Measurements from ENCODE around the gene KY. TPM values are rescaled to one million over a fixed set of nuclear protein-coding genes. Genes with fewer than 3 reads are reported as not detected.

Gene KY
- total and polyA plus RNA-seq, 2 donors (not counting 1 experiment from before 2014, with no cell fraction given): not detected

DNA sequence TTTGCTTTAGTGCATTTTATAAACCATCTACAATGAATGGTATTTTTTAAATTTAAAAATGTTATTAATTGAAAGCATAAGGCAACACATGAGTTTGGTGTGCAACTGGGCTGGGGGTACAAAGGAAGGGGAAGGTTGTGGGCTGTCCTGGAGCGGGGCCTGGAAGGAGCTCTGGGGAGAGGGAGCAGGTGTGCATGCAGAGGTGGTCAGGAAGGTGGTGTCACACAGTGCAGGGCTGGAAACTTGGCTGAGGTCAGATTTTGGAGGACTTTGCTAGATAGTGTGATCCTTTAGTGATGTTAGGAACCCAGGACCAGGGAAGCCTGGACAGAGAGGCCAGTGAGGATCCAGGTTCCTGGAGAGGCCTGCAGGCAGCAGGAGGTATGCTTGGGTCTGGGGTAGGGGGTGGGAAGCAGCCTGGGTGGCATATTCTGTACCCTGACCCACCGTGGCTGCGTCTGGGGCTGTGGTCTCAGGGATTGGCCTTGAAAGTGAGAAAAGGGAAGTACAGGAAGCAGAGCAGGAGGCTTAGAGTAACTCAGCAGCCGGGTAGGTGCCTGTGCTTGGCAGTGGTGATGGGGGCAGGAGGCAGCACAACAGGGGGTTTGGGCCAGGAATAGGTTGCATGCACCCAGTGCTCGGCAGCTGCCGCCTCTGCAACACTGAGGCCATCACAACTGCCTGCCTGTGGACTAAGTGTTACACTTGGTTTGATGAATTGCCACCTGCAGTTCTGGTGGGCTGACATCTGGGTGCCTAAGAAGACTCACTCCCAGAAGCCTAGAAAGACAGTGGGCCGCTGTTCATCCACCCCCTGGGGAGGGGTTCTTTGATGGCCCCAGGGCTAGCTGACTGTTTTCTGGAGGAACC, 33.0 kb downstream of the KY start:
- no peak overlapping the region for H3K27ac Mint-ChIP-seq
- intact Hi-C loops (cut with micrococcal nuclease): no loop called here
- H3K4me1 Mint-ChIP-seq: no peaks in the 10 kb centered on the region

DNA sequence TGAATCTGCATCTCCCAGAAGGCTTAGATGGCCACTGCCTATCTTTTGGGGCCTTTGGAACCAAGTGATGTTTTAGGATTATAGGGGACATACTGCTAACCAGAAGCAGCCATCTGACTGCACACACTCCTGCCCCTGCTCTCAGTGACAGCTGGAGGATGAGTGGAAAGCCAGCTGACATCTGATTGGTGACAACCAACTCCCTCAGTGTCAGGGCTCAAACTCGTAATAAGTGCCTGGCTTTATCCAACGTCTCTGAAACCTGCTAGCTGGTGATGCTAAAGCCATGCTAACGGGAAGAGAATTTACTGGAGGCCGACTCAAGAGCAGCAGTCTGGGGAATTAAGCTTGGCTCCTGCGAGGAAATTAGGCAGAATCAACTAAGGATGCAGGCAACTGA, 35.1 kb downstream of the KY start:
- POLR2A ChIA-PET: no interaction called here
- intact Hi-C loops (cut with micrococcal nuclease): no loop called here
- no peak for TF ChIP-seq EZH2 (IDR thresholded peaks at IDR 0.05; ENCODE audit: borderline replicate concordance, insufficient read depth, low read depth, low read length, poor library complexity, severe bottlenecking)
- TF ChIP-seq, protein P1, sequence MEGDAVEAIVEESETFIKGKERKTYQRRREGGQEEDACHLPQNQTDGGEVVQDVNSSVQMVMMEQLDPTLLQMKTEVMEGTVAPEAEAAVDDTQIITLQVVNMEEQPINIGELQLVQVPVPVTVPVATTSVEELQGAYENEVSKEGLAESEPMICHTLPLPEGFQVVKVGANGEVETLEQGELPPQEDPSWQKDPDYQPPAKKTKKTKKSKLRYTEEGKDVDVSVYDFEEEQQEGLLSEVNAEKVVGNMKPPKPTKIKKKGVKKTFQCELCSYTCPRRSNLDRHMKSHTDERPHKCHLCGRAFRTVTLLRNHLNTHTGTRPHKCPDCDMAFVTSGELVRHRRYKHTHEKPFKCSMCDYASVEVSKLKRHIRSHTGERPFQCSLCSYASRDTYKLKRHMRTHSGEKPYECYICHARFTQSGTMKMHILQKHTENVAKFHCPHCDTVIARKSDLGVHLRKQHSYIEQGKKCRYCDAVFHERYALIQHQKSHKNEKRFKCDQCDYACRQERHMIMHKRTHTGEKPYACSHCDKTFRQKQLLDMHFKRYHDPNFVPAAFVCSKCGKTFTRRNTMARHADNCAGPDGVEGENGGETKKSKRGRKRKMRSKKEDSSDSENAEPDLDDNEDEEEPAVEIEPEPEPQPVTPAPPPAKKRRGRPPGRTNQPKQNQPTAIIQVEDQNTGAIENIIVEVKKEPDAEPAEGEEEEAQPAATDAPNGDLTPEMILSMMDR (IDR thresholded peaks at IDR 0.05): no peak

More for the DNA sequence above, 33.0 kb downstream of the KY start:
- H3K9me3 Mint-ChIP-seq (ENCODE audit: insufficient read depth): no peaks in the 10 kb centered on the region
- ChIA-PET POLR2A (no interaction called here), CTCF (no interaction called here)
- Histone ChIP-seq H3K27me3 (replicated peaks in 1 of 4; ENCODE audit: control extremely low read depth in 1 of 4, control insufficient read depth in 3 of 4, insufficient read depth in 4 of 4, low read length in 3 of 4) (no peaks in the 10 kb centered on the region), H2AFZ (ENCODE audit: insufficient read depth, low read depth, low read length, poor library complexity, severe bottlenecking) (no peak overlapping the region), H3K4me1 (ENCODE audit: control insufficient read depth in 2 of 2, insufficient read depth in 2 of 2, low read length in 2 of 2) (no peaks in the 10 kb centered on the region), H3K27ac (ENCODE audit: low read length in 2 of 2) (no peak overlapping the region), H3K4me2 (replicated peaks; ENCODE audit: low read depth, low read length, poor library complexity, severe bottlenecking) (no peak overlapping the region), H3K9me3 (ENCODE audit: control extremely low read depth in 1 of 3, control insufficient read depth in 2 of 3, insufficient read depth in 1 of 3, low read length in 2 of 3) (peaks cover 0 to 4% (median 0%) of the 10 kb centered on the region in 3 donors), H4K20me1 (ENCODE audit: control insufficient read depth, insufficient read depth, low read length, poor library complexity, severe bottlenecking) (no peaks in the 10 kb centered on the region), H3K9ac (ENCODE audit: low read length) (no peak overlapping the region), H3K4me3 (ENCODE audit: control extremely low read depth in 1 of 5, extremely low read depth in 1 of 5, insufficient read depth in 1 of 5, low read depth in 2 of 5, low read length in 4 of 5) (no peak overlapping the region), H3K79me2 (ENCODE audit: control insufficient read depth, insufficient read depth, low read length) (no peaks in the 10 kb centered on the region), H3K36me3 (replicated peaks in 1 of 2; ENCODE audit: control extremely low read depth in 1 of 2, control insufficient read depth in 1 of 2, extremely low read depth in 1 of 2, insufficient read depth in 2 of 2, low read length in 1 of 2) (no peaks in the 10 kb centered on the region)
- no peaks in the 10 kb centered on the region for H3K27me3 Mint-ChIP-seq
- H3K4me3 Mint-ChIP-seq: no peak overlapping the region
- DNase-seq (no peak), ATAC-seq (ENCODE audit: low read depth) (no peak)
- TF ChIP-seq, protein P1 (IDR thresholded peaks at IDR 0.05): no peak
- TF ChIP-seq EZH2 (IDR thresholded peaks at IDR 0.05; ENCODE audit: borderline replicate concordance, insufficient read depth, low read depth, low read length, poor library complexity, severe bottlenecking): no peak
- 49% methylated on average over 6 of the region's 7 CpGs for WGBS (ENCODE audit: insufficient coverage)

More for the DNA sequence above, 35.1 kb downstream of the KY start:
- Histone ChIP-seq H3K4me3 (ENCODE audit: control extremely low read depth in 1 of 5, extremely low read depth in 1 of 5, insufficient read depth in 1 of 5, low read depth in 2 of 5, low read length in 4 of 5) (no peak overlapping the region), H4K20me1 (ENCODE audit: control insufficient read depth, insufficient read depth, low read length, poor library complexity, severe bottlenecking) (no peaks in the 10 kb centered on the region), H3K9ac (ENCODE audit: low read length) (no peak overlapping the region), H3K9me3 (ENCODE audit: control extremely low read depth in 1 of 3, control insufficient read depth in 2 of 3, insufficient read depth in 1 of 3, low read length in 2 of 3) (peaks cover 0 to 2% (median 0%) of the 10 kb centered on the region in 3 donors), H3K36me3 (replicated peaks in 1 of 2; ENCODE audit: control extremely low read depth in 1 of 2, control insufficient read depth in 1 of 2, extremely low read depth in 1 of 2, insufficient read depth in 2 of 2, low read length in 1 of 2) (no peaks in the 10 kb centered on the region), H3K27ac (ENCODE audit: low read length in 2 of 2) (no peak overlapping the region), H3K79me2 (ENCODE audit: control insufficient read depth, insufficient read depth, low read length) (no peaks in the 10 kb centered on the region), H2AFZ (ENCODE audit: insufficient read depth, low read depth, low read length, poor library complexity, severe bottlenecking) (no peak overlapping the region), H3K27me3 (replicated peaks in 1 of 4; ENCODE audit: control extremely low read depth in 1 of 4, control insufficient read depth in 3 of 4, insufficient read depth in 4 of 4, low read length in 3 of 4) (no peaks in the 10 kb centered on the region), H3K4me1 (ENCODE audit: control insufficient read depth in 2 of 2, insufficient read depth in 2 of 2, low read length in 2 of 2) (no peaks in the 10 kb centered on the region), H3K4me2 (replicated peaks; ENCODE audit: low read depth, low read length, poor library complexity, severe bottlenecking) (no peak overlapping the region)
- Mint-ChIP-seq H3K27ac (no peak overlapping the region), H3K4me1 (no peaks in the 10 kb centered on the region), H3K4me3 (no peak overlapping the region), H3K27me3 (no peaks in the 10 kb centered on the region), H3K9me3 (ENCODE audit: insufficient read depth) (no peaks in the 10 kb centered on the region)
- DNase-seq: no peak
- 95% methylated on average over 4 of the region's 5 CpGs for WGBS (ENCODE audit: insufficient coverage)
- ATAC-seq (ENCODE audit: low read depth): no peak
- CTCF ChIA-PET: interaction anchor here (1.0 kb wide), 1 partner anchor 12 kb away, joined by 3 read pairs; no protein-coding TSS in a partner anchor

Measured in B cell (primary cell).